Naive thymus-derived CD8-positive, alpha-beta T cell (primary cell): ENCODE data around the gene RASA3. TPM values are rescaled to one million over a fixed set of nuclear protein-coding genes. Genes with fewer than 3 reads are reported as not detected.

ENCODE experiments used
- ATAC-seq, 2 donors: fragments of 150-1000 bp; cut with Tn5 transposase in 1 of 2; sonication (Bioruptor Pico), chemical (Tn5 transposase) in 1 of 2; 1 replicate in 1 of 2; 2 replicates in 1 of 2; pipeline ENCODE4 v1.10.0; 2021; ENCODE audit warnings: mild to moderate bottlenecking in 2 of 2, moderate library complexity in 2 of 2
- POLR2A ChIA-PET: fragments of 350-600 bp; sonication (Branson Sonifier 250); formaldehyde crosslinking; loops from one replicate; lab custom pipeline; 2021; ENCODE audit warnings: antibody characterized with exemption; lab: Charles Lee
- DNase-seq, 10 donors: peaks; one replicate each; pipeline versions ENCODE4 v3.0.0 to v3.0.0-alpha.2; 2020 to 2022
- H3K27ac Mint-ChIP-seq, 10 donors: one replicate each; pipeline ENCODE4 v1.8.0; 2020 to 2022; ENCODE audit warnings: mild to moderate bottlenecking in 10 of 10, mixed read lengths in 10 of 10, moderate library complexity in 4 of 10, inconsistent platforms in 1 of 10
- H3K27me3 Mint-ChIP-seq, 5 donors: one replicate each; pipeline ENCODE4 v1.8.0; 2021 to 2022; ENCODE audit warnings: mixed read lengths in 5 of 5
- H3K36me3 Mint-ChIP-seq, 3 donors: one replicate each; pipeline ENCODE4 v1.8.0; 2020 to 2022; ENCODE audit warnings: mixed read lengths in 3 of 3, mild to moderate bottlenecking in 2 of 3, inconsistent platforms in 1 of 3
- H3K4me1 Mint-ChIP-seq, 4 donors: one replicate each; pipeline ENCODE4 v1.8.0; 2021 to 2022; ENCODE audit warnings: mixed read lengths in 4 of 4
- H3K4me3 Mint-ChIP-seq, 10 donors: one replicate each; pipeline ENCODE4 v1.8.0; 2020 to 2022; ENCODE audit warnings: mild to moderate bottlenecking in 10 of 10, mixed read lengths in 10 of 10, moderate library complexity in 6 of 10, inconsistent platforms in 1 of 10
- H3K9me3 Mint-ChIP-seq, 9 donors: one replicate each; pipeline ENCODE4 v1.8.0; 2020 to 2022; ENCODE audit warnings: mixed read lengths in 9 of 9, mild to moderate bottlenecking in 3 of 9, inconsistent platforms in 1 of 9, moderate library complexity in 1 of 9
- polyA plus RNA-seq, 3 donors: library from polyadenylated mRNA; unstranded; fragments of 300-500 nt; fragmentation: Illumina TruSeq; gene quantifications; one replicate each; pipeline ENCODE4 v1.2.3, GENCODE V29; 2021
- total RNA-seq, 8 experiments: library from RNA in 2 of 8; stranded (reverse) in 2 of 8; gene quantifications; one replicate each; pipeline ENCODE4 v1.2.3 and lab custom pipeline; 2021 to 2026

The RASA3 gene
- total and polyA plus RNA-seq, 5 experiments from 2014 or later, result 62.2 to 196 (median 169) TPM

DNA sequence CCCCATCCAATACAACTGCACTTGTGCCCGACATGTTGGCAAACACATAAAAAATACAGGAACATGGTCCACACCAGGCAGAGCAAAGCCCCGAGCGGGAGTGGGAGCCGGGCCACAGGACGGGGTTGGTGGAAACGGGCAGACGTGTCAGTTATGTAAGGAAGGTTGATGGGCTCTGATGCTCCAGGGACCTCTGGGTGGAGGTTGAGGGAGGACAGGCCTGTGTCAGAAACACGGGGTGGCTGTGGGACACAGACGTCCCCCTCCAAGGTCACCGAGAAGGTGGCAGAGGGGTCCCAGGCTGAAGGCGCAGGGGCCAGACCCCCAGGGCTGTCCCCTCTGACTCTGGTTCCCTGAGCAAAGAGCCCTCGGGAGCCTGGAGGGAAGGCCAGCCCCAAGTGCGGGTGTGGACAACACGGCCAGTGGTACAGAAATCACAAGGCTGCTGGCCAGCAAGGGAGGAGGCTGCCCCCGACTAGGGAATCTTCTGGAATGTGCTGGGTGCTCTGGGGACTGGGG is 127.2 kb downstream of the RASA3 start:
- Mint-ChIP-seq H3K27ac (peak overlapping the region in 4 of 10 donors; percentile 48 to 63 (median 52)), H3K4me3 (peak overlapping the region in 2 of 10 donors; percentile 16 to 31), H3K36me3 (peaks cover 0 to 46% (median 7%) of the 10 kb centered on the region in 3 donors), H3K27me3 (no peaks in the 10 kb centered on the region), H3K9me3 (peaks cover 0 to 6% (median 0%) of the 10 kb centered on the region in 9 donors), H3K4me1 (peaks cover 0 to 9% (median 2%) of the 10 kb centered on the region in 4 donors)
- peak in 1 of 10 donors; percentile 50 for DNase-seq
- POLR2A ChIA-PET, result no interaction called here
- no peak for ATAC-seq

DNA sequence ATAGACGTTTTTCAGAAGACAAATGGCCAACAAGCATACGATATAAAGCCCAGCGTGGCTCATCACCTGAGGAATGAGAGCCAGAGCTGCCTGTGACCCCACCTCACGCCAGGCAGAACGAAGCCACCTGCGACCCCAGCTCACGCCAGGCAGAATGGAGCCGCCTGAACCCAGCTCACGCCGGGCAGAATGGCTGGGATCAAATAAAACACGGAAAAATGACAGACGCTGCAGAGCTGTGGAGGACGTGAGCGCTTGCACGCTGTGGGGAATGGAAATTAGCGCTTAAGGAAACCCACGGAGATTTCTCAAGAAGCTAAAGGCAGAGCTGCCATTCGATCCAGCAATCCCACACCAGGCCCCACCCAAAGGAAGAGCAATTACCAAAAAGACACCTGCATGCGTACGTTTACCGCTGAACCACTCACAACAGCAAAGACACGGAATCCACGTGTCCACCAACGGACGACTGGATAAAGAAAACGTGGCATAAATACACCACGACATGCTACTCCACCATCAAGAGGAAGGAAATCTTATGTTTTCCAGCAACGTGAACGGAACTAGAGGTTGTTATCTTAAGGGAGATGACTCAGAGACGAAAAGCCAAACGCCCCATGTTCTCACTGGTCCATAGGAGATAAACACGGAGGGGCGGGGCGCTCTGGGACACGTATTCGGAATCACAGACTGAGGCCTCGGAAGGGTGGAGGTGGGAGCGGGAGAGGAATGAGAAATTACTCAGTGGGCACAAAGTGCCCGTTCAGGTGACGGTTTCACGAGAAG is 127.8 kb downstream of the RASA3 start:
- H3K4me1 Mint-ChIP-seq, result peaks cover 0 to 9% (median 2%) of the 10 kb centered on the region in 4 donors
- POLR2A ChIA-PET, result no interaction called here
- H3K27me3 Mint-ChIP-seq, result no peaks in the 10 kb centered on the region
- H3K9me3 Mint-ChIP-seq, result peaks cover 0 to 6% (median 0%) of the 10 kb centered on the region in 9 donors
- H3K36me3 Mint-ChIP-seq, result peaks cover 0 to 43% (median 5%) of the 10 kb centered on the region in 3 donors
- DNase-seq (no peak), ATAC-seq (no peak)
- H3K27ac Mint-ChIP-seq, result peak overlapping the region in 5 of 10 donors; percentile 17 to 63 (median 48)
- peak overlapping the region in 2 of 10 donors; percentile 16 to 48 for H3K4me3 Mint-ChIP-seq

DNA sequence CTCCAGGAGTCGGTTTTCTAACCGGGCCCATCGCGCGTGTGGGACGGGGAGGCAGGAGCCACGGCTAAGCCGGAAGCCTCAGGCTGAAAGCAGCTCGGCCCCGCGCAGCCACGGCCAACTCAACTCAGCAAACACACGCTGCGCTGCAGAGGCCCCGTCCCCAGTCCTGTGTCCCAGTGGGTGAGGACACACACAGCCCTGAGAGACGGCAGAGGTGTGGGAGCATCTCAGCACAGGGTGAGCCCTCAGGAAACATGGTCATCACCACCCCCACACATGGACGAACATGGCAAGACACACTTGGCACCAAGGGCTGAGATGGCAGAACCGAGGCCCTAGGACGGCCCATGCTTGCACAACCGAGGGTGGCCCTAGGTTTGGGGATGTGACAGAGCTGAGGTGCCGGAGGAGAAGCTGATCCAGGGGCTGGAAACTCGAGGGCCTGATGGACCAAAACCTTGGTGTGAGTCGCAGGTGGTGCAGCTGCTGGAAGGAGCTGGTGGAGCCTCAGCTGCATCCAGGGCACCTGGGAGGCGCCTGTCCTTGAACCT is 129.6 kb downstream of the RASA3 start:
- POLR2A ChIA-PET, result interaction anchor here (0.9 kb wide), 1 partner anchor 9 kb away, joined by 3 read pairs; no protein-coding TSS in a partner anchor
- H3K4me3 Mint-ChIP-seq, result no peak overlapping the region
- ATAC-seq (peak; percentile 9 to 21), DNase-seq (peak in 2 of 10 donors; percentile 2 to 45)
- no peaks in the 10 kb centered on the region for H3K27me3 Mint-ChIP-seq
- peaks cover 0 to 9% (median 3%) of the 10 kb centered on the region in 4 donors for H3K4me1 Mint-ChIP-seq
- H3K9me3 Mint-ChIP-seq, result peaks cover 0 to 8% (median 0%) of the 10 kb centered on the region in 9 donors
- H3K36me3 Mint-ChIP-seq, result peaks cover 0 to 50% (median 6%) of the 10 kb centered on the region in 3 donors
- H3K27ac Mint-ChIP-seq, result no peak overlapping the region

DNA sequence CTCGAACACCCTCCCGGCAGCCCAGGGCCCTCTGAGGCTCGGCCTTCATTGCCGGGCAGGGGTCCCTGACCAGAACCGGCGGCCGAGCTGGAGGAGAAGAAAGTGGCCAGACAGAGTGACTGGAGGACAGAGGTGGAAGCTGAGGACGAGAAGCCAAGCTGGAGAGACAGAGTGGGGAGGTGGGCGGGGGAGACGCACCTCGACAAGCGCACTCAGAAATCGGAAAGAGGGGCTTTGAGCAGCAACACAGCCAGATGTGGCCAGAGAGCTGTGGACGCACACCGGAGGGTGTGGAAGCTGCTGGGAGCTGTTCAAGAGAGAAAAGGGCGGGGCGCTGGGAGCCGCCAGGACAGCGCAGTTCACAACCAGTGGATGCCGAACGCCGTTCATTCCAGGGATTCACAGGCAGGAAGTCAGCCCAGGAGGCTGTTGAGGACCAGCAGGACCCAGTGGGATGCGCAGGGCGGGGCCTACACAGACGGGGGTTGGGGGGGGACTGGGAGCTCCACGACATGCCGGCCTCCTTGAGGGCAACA is 130.3 kb downstream of the RASA3 start:
- Mint-ChIP-seq H3K36me3 (peaks cover 0 to 54% (median 6%) of the 10 kb centered on the region in 3 donors), H3K4me3 (no peak overlapping the region), H3K9me3 (peaks cover 0 to 6% (median 0%) of the 10 kb centered on the region in 9 donors), H3K4me1 (peaks cover 0 to 13% (median 3%) of the 10 kb centered on the region in 4 donors), H3K27me3 (no peaks in the 10 kb centered on the region), H3K27ac (peak overlapping the region in 3 of 10 donors; percentile 53 to 65 (median 60))
- ATAC-seq, result no peak
- peak in 1 of 10 donors; percentile 44 for DNase-seq
- POLR2A ChIA-PET, result no interaction called here

DNA sequence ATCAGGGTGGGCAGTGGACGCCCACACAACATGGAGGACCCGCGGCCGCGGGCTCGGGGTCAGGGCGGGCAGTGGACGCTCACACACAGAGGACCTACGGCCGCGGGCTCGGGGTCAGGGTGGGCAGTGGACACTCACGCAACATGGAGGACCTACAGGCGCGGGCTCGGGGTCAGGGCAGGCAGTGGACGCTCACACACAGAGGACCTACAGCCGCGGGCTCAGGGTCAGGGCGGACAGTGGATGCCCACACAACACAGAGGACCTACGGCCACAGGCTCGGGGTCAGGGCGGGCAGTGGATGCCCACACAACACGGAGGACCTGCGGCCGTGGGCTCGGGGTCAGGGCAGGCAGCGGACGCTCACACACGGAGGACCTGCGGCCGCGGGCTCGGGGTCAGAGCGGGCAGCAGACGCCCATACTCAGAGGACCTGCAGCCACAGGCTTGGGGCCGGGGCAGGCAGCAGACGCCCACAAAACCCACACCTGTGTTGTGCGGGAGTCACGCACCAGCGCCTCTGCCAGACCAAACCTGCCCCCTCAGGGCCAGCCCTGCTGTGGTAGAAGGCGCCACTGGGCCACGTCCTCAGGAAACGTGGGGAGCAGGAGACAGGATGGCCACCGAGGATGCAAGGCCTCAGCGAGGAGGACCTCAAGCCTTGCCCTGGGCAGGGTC is 131.0 kb downstream of the RASA3 start:
- Mint-ChIP-seq H3K9me3 (peaks cover 0 to 6% (median 0%) of the 10 kb centered on the region in 9 donors), H3K4me1 (peaks cover 0 to 14% (median 3%) of the 10 kb centered on the region in 4 donors), H3K36me3 (peaks cover 0 to 58% (median 6%) of the 10 kb centered on the region in 3 donors), H3K4me3 (no peak overlapping the region), H3K27me3 (no peaks in the 10 kb centered on the region), H3K27ac (peak overlapping the region in 1 of 10 donors; percentile 53)
- DNase-seq (peak in 2 of 10 donors; percentile 1 to 61), ATAC-seq (no peak)
- POLR2A ChIA-PET, result no interaction called here

DNA sequence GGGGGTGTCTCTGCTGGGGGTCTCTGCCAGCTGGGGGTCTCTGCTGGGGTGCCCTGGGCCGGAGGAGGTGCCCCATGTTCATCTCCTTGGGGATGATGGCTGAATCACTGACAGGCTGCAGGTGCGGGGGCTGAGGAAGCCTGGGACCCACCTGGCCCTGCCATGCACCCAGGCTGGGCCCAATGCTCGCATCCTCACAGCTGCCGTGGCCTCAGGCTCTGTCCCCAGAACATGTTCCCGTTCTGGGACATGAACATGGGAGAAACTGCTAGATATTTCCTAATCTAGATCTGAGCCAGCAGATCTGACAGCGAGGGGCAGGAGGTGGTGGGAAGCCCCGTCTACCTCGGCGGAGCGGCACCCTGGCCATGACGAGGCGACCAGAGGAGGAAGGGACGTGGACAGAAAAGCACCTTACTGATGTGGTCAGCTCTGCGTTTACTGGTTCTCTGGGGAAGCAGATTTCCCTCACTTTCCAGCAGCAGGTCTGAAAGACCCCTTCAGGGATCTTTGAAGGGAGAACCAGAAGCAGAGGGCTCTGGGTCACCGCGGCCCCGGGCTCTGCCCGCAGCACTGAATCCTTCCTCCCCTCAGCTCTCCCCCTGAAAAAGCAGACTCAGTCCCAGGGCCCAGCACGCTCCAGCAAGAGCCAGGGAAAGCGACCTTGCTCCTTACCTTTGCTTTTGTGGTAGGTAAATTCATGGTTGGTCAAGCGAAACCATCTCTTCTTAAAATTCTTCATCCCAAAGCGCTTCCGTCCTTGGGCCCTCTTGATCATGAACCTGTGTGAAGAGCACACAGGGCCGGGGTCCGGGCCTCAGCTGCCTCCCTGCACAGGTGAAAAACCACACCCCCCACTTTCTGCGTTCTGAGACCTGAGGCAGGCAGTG is 132.0 kb downstream of the RASA3 start:
- Mint-ChIP-seq H3K4me1 (peaks cover 0 to 14% (median 3%) of the 10 kb centered on the region in 4 donors), H3K4me3 (peak overlapping the region in 2 of 10 donors; percentile 7 to 41), H3K27me3 (no peaks in the 10 kb centered on the region), H3K27ac (peak overlapping the region in 4 of 10 donors; percentile 27 to 84 (median 63)), H3K9me3 (peaks cover 0 to 6% (median 0%) of the 10 kb centered on the region in 9 donors), H3K36me3 (peaks cover 0 to 58% (median 6%) of the 10 kb centered on the region in 3 donors)
- ATAC-seq (no peak), DNase-seq (peak in 1 of 10 donors; percentile 45)
- POLR2A ChIA-PET, result no interaction called here

DNA sequence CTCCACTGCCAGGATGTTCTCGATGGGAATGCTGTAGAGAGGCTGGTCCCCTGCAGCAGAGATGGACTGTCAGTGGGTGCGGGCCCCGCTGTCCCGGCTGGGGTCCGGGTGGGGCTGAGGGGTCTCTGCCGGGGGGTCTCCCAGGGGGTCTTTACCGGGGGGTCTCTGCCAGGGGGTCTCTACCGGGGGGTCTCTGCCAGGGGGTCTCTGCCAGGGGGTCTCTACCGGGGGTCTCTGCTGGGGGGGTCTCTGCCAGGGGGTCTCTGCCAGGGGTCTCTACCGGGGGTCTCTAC is 132.9 kb downstream of the RASA3 start:
- no peaks in the 10 kb centered on the region for H3K27me3 Mint-ChIP-seq
- POLR2A ChIA-PET, result no interaction called here
- ATAC-seq (no peak), DNase-seq (peak in 1 of 10 donors; percentile 50)
- peaks cover 0 to 58% (median 6%) of the 10 kb centered on the region in 3 donors for H3K36me3 Mint-ChIP-seq
- H3K4me3 Mint-ChIP-seq, result no peak overlapping the region
- H3K4me1 Mint-ChIP-seq, result peaks cover 0 to 8% (median 1%) of the 10 kb centered on the region in 4 donors
- H3K27ac Mint-ChIP-seq, result peak overlapping the region in 1 of 10 donors; percentile 79
- H3K9me3 Mint-ChIP-seq, result peaks cover 0 to 4% (median 0%) of the 10 kb centered on the region in 9 donors

DNA sequence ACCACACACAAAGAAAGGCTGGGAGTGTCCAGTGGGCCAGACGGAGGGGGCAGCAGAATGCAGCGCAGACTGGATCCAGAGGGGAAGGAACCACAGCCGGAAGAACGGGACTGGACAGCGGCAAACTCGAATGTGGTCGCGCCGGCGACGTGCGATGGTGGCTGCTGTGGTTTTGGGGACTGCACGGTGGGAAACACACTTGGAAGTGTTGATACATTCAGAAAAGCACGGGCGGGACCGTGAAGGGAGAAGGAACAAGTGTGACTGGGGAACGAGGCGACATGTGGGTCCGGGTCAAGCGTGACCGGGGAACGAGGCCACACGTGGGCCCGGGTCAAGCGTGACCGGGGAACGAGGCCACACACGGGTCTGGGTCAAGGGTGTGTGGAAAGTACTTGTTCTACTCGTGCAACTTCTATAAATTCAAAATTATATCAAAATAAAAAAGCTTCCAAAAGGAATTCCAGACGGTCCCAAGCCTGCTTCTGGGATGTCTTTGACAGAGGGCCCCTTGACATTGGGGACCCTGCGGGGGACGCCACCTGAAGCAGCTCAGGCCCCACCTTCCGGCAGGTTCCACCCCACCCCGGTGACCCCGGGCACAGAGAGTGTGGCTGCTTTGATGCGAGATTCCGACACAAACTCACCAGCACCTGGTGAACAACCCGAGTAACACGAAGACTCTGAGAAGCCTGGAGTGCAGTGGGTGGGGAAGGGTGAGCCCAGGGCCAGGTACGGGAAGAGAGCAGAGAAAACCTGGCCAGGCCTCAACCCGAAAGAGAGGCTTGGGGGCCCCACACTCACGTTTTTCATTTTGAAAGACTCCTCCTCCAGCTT is 133.4 kb downstream of the RASA3 start:
- H3K4me1 Mint-ChIP-seq, result peaks cover 0 to 6% (median 2%) of the 10 kb centered on the region in 4 donors
- ATAC-seq (no peak), DNase-seq (no peak)
- H3K4me3 Mint-ChIP-seq, result peak overlapping the region in 3 of 10 donors; percentile 33 to 51 (median 38)
- H3K27ac Mint-ChIP-seq, result peak overlapping the region in 4 of 10 donors; percentile 7 to 79 (median 62)
- no peaks in the 10 kb centered on the region for H3K27me3 Mint-ChIP-seq
- H3K9me3 Mint-ChIP-seq, result peaks cover 0 to 4% (median 0%) of the 10 kb centered on the region in 9 donors
- POLR2A ChIA-PET, result no interaction called here
- H3K36me3 Mint-ChIP-seq, result peaks cover 0 to 59% (median 9%) of the 10 kb centered on the region in 3 donors

DNA sequence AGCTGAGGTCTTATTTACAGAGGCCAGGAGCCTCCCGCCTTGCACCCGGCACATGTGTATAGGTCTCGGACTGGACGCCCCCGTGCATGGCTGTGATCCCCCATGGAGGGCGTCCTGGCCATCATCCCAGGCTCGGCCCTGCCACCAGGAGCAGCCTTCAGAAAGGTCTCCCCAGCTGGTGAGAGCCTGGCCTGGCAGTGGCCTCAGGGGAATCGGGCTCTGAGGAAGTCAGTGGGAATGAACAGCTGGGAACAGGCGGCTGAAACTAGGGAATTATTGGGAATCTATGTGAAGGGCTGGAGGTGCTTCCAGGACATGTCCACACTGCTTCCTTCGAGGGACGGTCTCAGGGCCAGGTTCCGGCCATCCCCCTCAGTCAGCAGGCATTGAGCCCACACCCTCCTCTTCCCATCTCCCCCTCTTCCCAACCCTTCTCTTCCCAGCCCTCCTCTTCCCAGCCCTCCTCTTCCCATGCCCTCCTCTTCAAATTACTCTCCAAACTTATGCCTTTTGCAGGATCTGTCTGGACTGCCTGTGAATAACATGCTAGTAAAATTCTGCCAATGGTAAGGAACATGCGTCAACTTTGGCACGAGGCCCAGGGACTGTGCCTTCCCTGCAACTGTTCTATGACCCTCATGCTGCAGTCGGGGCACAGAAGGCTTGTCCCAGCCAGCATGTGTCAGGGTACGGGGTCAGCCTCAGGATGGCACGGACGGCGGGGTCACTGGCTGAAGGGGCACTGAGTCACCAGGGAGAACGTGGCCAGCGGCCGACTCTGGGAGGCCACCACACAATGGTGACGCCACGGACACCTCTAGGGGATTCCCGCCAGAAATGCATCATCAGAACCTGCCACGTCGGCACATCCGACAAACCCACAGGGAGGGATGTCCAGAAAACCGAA is 134.3 kb downstream of the RASA3 start:
- peaks cover 0 to 6% (median 2%) of the 10 kb centered on the region in 4 donors for H3K4me1 Mint-ChIP-seq
- H3K36me3 Mint-ChIP-seq, result peaks cover 0 to 57% (median 9%) of the 10 kb centered on the region in 3 donors
- peak overlapping the region in 6 of 10 donors; percentile 20 to 79 (median 48) for H3K27ac Mint-ChIP-seq
- DNase-seq (peak in 1 of 10 donors; percentile 42), ATAC-seq (no peak)
- H3K9me3 Mint-ChIP-seq, result peaks cover 0 to 4% (median 0%) of the 10 kb centered on the region in 9 donors
- POLR2A ChIA-PET, result no interaction called here
- peak overlapping the region in 3 of 10 donors; percentile 33 to 63 (median 51) for H3K4me3 Mint-ChIP-seq
- no peaks in the 10 kb centered on the region for H3K27me3 Mint-ChIP-seq
